NT2/D1 (cell line): ENCODE results near the gene FBLN1.

Experiments used
- SUZ12 ChIP-seq: IDR thresholded peaks from 2 replicates; pipeline ENCODE4 v1.6.1; 2011; ENCODE audit not compliant: insufficient read length, insufficient read depth; ENCODE audit errors: extremely low read depth
- YY1 ChIP-seq: IDR thresholded peaks from 2 replicates; pipeline ENCODE4 v1.6.1; 2011; ENCODE audit not compliant: insufficient read length, insufficient read depth

- TF ChIP-seq YY1 (no peak), SUZ12 (no peak)
Measured at GRCh38 chr22:45518580-45518991, 15.9 kb downstream of the FBLN1 start.
